ENCODE measurements around the gene TGIF1.
A peak's percentile ranks its signal among the peaks of the same experiment; 100 is the strongest.

TGIF1 gene

GRCh38 chr18:3480827-3481573 lies 31.0 kb downstream of the TGIF1 start:
- no peak for TF ChIP-seq CTCF (IDR thresholded peaks at IDR 0.05; ENCODE audit: low read depth, low read length, missing control alignments)
- in situ Hi-C loops (cut with HindIII; ENCODE audit: low pct_ligation_motif_present, low sequenced_read_pairs) = no loop called here
- no peak for DNase-seq
- Histone ChIP-seq H3K36me3 (replicated peaks) (no peaks in the 10 kb centered on the region), H3K27me3 (replicated peaks) (no peaks in the 10 kb centered on the region), H3K4me3 (ENCODE audit: low read depth, low read length) (no peak overlapping the region), H3K27ac (no peak overlapping the region)

- peak; percentile 79 for TF ChIP-seq CTCF (IDR thresholded peaks at IDR 0.05; ENCODE audit: low read depth, low read length, missing control alignments)
- H3K4me3 ChIP-seq (ENCODE audit: low read depth, low read length) = no peak overlapping the region
- in situ Hi-C loops (cut with HindIII; ENCODE audit: low pct_ligation_motif_present, low sequenced_read_pairs) = no loop called here
- no peaks in the 10 kb centered on the region for H3K36me3 ChIP-seq (replicated peaks)
- H3K27ac ChIP-seq = no peak overlapping the region
- no peak for DNase-seq
- H3K27me3 ChIP-seq (replicated peaks) = no peaks in the 10 kb centered on the region
Measured at GRCh38 chr18:3481696-3482210, 31.8 kb downstream of the TGIF1 start.

GRCh38 chr18:3482258-3482657 lies 32.3 kb downstream of the TGIF1 start:
- Histone ChIP-seq H3K27ac (no peak overlapping the region), H3K4me3 (ENCODE audit: low read depth, low read length) (no peak overlapping the region), H3K36me3 (replicated peaks) (no peaks in the 10 kb centered on the region), H3K27me3 (replicated peaks) (no peaks in the 10 kb centered on the region)
- TF ChIP-seq CTCF (IDR thresholded peaks at IDR 0.05; ENCODE audit: low read depth, low read length, missing control alignments) = no peak
- in situ Hi-C loops (cut with HindIII; ENCODE audit: low pct_ligation_motif_present, low sequenced_read_pairs) = no loop called here
- no peak for DNase-seq

- DNase-seq = no peak
- Histone ChIP-seq H3K27ac (no peak overlapping the region), H3K36me3 (replicated peaks) (no peaks in the 10 kb centered on the region), H3K4me3 (ENCODE audit: low read depth, low read length) (no peak overlapping the region), H3K27me3 (replicated peaks) (no peaks in the 10 kb centered on the region)
- in situ Hi-C loops (cut with HindIII; ENCODE audit: low pct_ligation_motif_present, low sequenced_read_pairs) = no loop called here
- TF ChIP-seq CTCF (IDR thresholded peaks at IDR 0.05; ENCODE audit: low read depth, low read length, missing control alignments) = no peak
Measured at GRCh38 chr18:3485153-3486149, 35.5 kb downstream of the TGIF1 start.

- in situ Hi-C loops (cut with HindIII; ENCODE audit: low pct_ligation_motif_present, low sequenced_read_pairs) = no loop called here
- H3K27ac ChIP-seq = no peak overlapping the region
- H3K36me3 ChIP-seq (replicated peaks) = no peaks in the 10 kb centered on the region
Measured at GRCh38 chr18:3486512-3486911, 36.5 kb downstream of the TGIF1 start.

More at GRCh38 chr18:3486512-3486911, 36.5 kb downstream of the TGIF1 start:
- Histone ChIP-seq H3K27me3 (replicated peaks) (no peaks in the 10 kb centered on the region), H3K4me3 (ENCODE audit: low read depth, low read length) (no peak overlapping the region)
- no peak for DNase-seq
- no peak for TF ChIP-seq CTCF (IDR thresholded peaks at IDR 0.05; ENCODE audit: low read depth, low read length, missing control alignments)

Measured in brain microvascular endothelial cell (primary cell).